NT2/D1 (cell line): Measurements from ENCODE around the gene FLRT2.

Source experiments
- SUZ12 ChIP-seq: IDR thresholded peaks from 2 replicates; pipeline ENCODE4 v1.6.1; 2011; ENCODE audit not compliant: insufficient read length, insufficient read depth; ENCODE audit errors: extremely low read depth
- YY1 ChIP-seq: IDR thresholded peaks from 2 replicates; pipeline ENCODE4 v1.6.1; 2011; ENCODE audit not compliant: insufficient read length, insufficient read depth
- ZNF274 ChIP-seq: IDR thresholded peaks from 2 replicates; pipeline ENCODE4 v1.6.1; 2011; ENCODE audit warnings: mild to moderate bottlenecking, low read depth, low read length

DNA sequence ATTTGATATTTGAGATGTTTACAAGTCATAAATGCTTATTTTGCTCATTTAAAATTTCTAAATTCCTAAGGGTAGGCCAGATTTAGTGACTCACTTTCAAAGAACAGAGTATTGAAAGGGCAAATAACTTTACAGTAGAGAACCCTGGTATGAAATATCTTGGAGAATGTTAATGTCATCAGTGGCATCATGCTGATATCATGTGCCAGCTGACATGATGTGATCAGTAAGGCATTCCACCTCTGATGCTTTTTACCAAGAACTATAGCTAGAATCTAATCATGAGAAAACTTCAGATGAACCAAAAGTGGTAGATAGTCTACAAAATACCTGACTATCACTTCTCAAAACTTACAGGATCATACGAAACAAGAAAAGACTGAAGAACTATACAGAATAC, 2.9 kb upstream of the FLRT2 start:
- no peak for TF ChIP-seq ZNF274
- no peak for TF ChIP-seq YY1
- TF ChIP-seq SUZ12 = no peak
